HepG2 (cell line): ENCODE results near the gene FRMD4A. TPM values are rescaled to one million over a fixed set of nuclear protein-coding genes. Genes with fewer than 3 reads are reported as not detected.

Source experiments
- ATAC-seq: fragments of 200-7000 bp; cut with Tn5 transposase; 3 replicates; pipeline ENCODE4 v1.9.1; 2020; ENCODE audit warnings: mild to moderate bottlenecking, moderate library complexity
- BruUV-seq: library from RNA; stranded (reverse); fragments of 400-500 nt; replicated peaks from 2 replicates; lab custom pipeline; 2021; lab: Mats Ljungman, UMichigan
- CTCF ChIA-PET: fragments of 300-600 bp; formaldehyde crosslinking; extraction: SDS; loops from one replicate; lab custom pipeline; 2021; ENCODE audit warnings: low total read pairs, inconsistent platforms, low intra/inter-chr PET ratio; lab: Yijun Ruan, JAX
- POLR2A ChIA-PET: fragments of 350-600 bp; sonication (Branson Sonifier 250); formaldehyde crosslinking; loops from one replicate; lab custom pipeline; 2020; ENCODE audit warnings: antibody characterized with exemption, inconsistent platforms; lab: Yijun Ruan, JAX
- DNase-seq: peaks from one replicate; pipeline ENCODE4 v3.0.0-alpha.2; 2015; ENCODE audit warnings: low spot score
- FAIRE-seq: peaks from 3 replicates; lab custom pipeline; 2011; peaks lifted over from hg19 to GRCh38; lab: Jason Lieb, UNC
- H2AFZ ChIP-seq: one replicate; pipeline ENCODE4 v1.6.1; 2011; ENCODE audit warnings: low read length, inconsistent platforms
- H3K27ac ChIP-seq: fragments of 300-600 bp; 3 replicates; pipeline ENCODE4 v1.8.0; 2011; ENCODE audit warnings: mixed run types, mild to moderate bottlenecking, mixed read lengths, low read length, inconsistent platforms; ENCODE audit not compliant: insufficient read depth; ENCODE audit errors: extremely low read length
- H3K27me3 ChIP-seq, 2 experiments: fragments of 200-600 bp in 1 of 2; 2 replicates in 1 of 2; 3 replicates in 1 of 2; pipeline versions ENCODE4 v1.6.0 to v1.8.0; 2011; ENCODE audit warnings: low read length in 2 of 2, mild to moderate bottlenecking in 2 of 2, moderate library complexity in 2 of 2, inconsistent platforms in 1 of 2; ENCODE audit not compliant: insufficient read depth in 2 of 2, control insufficient read depth in 1 of 2
- H3K36me3 ChIP-seq, 2 experiments: fragments of 200-600 bp in 1 of 2; replicated peaks in 1 of 2; 2 replicates in 1 of 2; 3 replicates in 1 of 2; pipeline versions ENCODE4 v1.5.1 to v1.8.0; 2011; ENCODE audit warnings: low read length in 2 of 2, inconsistent platforms in 1 of 2; ENCODE audit not compliant: insufficient read depth in 2 of 2, control insufficient read depth in 1 of 2
- H3K4me1 ChIP-seq: 2 replicates; pipeline ENCODE4 v1.5.1; 2012; ENCODE audit warnings: low read length, inconsistent platforms; ENCODE audit not compliant: insufficient read depth
- H3K4me2 ChIP-seq: 2 replicates; pipeline ENCODE4 v1.6.0; 2011; ENCODE audit warnings: low read depth, low read length, inconsistent platforms
- H3K4me3 ChIP-seq, 3 experiments: fragments of 200-600 bp in 1 of 3; sonication (generic), shearing (Covaris generic) in 1 of 3; replicated peaks in 1 of 3; 2 replicates each; pipeline ENCODE4 v1.5.1; 2011 to 2016; ENCODE audit warnings: low read length in 3 of 3, inconsistent platforms in 2 of 3, low read depth in 2 of 3, mild to moderate bottlenecking in 2 of 3, control low read depth in 1 of 3, mixed read lengths in 1 of 3; ENCODE audit not compliant: insufficient read depth in 1 of 3
- H3K79me2 ChIP-seq: one replicate; pipeline ENCODE4 v1.6.1; 2011; ENCODE audit warnings: low read length, inconsistent platforms; ENCODE audit not compliant: insufficient read depth
- H3K9ac ChIP-seq: 2 replicates; pipeline ENCODE4 v1.6.0; 2011; ENCODE audit warnings: mild to moderate bottlenecking, low read depth, low read length, inconsistent platforms; ENCODE audit not compliant: insufficient read depth
- H3K9me3 ChIP-seq: 2 replicates; pipeline ENCODE4 v1.5.1; 2012; ENCODE audit warnings: mild to moderate bottlenecking, low read length
- H4K20me1 ChIP-seq: 2 replicates; pipeline ENCODE4 v1.6.0; 2011; ENCODE audit warnings: inconsistent platforms, mild to moderate bottlenecking, low read length, moderate library complexity; ENCODE audit not compliant: insufficient read depth
- ATF3 ChIP-seq: sonication (generic); formaldehyde crosslinking; IDR thresholded peaks from 2 replicates; pipeline ENCODE4 v1.4.0; 2020; ENCODE audit warnings: missing genetic modification reagents
- FOXP4 ChIP-seq: sonication (generic); formaldehyde crosslinking; IDR thresholded peaks from 2 replicates; pipeline ENCODE4 v1.4.0; 2020; ENCODE audit warnings: missing genetic modification reagents
- PHF8 ChIP-seq: sonication (generic); formaldehyde crosslinking; IDR thresholded peaks from 2 replicates; pipeline ENCODE4 v1.5.0; 2020; ENCODE audit warnings: missing genetic modification reagents
- SNAI1 ChIP-seq: sonication (generic); formaldehyde crosslinking; IDR thresholded peaks from 2 replicates; pipeline ENCODE4 v1.5.0; 2020; ENCODE audit warnings: mild to moderate bottlenecking, missing genetic modification reagents, borderline replicate concordance
- TRAFD1 ChIP-seq: sonication (generic); formaldehyde crosslinking; IDR thresholded peaks from 2 replicates; pipeline ENCODE4 v1.5.1; 2020; ENCODE audit warnings: missing genetic modification reagents, mild to moderate bottlenecking, borderline replicate concordance
- USF2 ChIP-seq, 2 experiments: sonication (generic) in 1 of 2; formaldehyde crosslinking in 1 of 2; IDR thresholded peaks; 2 replicates each; pipeline versions ENCODE4 v1.5.1 to v1.6.1; 2011 to 2020; ENCODE audit warnings: borderline replicate concordance in 1 of 2, low read depth in 1 of 2, low read length in 1 of 2, mild to moderate bottlenecking in 1 of 2, missing genetic modification reagents in 1 of 2, moderate library complexity in 1 of 2
- ZBTB10 ChIP-seq: sonication (generic); formaldehyde crosslinking; IDR thresholded peaks from 2 replicates; pipeline ENCODE4 v1.4.0; 2020; ENCODE audit warnings: missing genetic modification reagents, borderline replicate concordance
- ZNF281 ChIP-seq: sonication (generic); formaldehyde crosslinking; IDR thresholded peaks from 2 replicates; pipeline ENCODE4 v1.4.0; 2020; ENCODE audit warnings: missing genetic modification reagents, borderline replicate concordance
- ZNF335 ChIP-seq: sonication (generic); formaldehyde crosslinking; IDR thresholded peaks from 2 replicates; pipeline ENCODE4 v1.4.0; 2020; ENCODE audit warnings: missing genetic modification reagents
- ZNF674 ChIP-seq: sonication (generic); formaldehyde crosslinking; IDR thresholded peaks from 2 replicates; pipeline ENCODE4 v1.5.0; 2020; ENCODE audit warnings: low read depth, mild to moderate bottlenecking, missing genetic modification reagents
- ZSCAN21 ChIP-seq: sonication (generic); formaldehyde crosslinking; IDR thresholded peaks from 2 replicates; pipeline ENCODE4 v1.8.0; 2022; ENCODE audit warnings: mild to moderate bottlenecking, missing genetic modification reagents, moderate library complexity, borderline replicate concordance
- WGBS: methylation state at CpG from one replicate; pipeline ENCODE4 v1.1.6; 2017; ENCODE audit warnings: low lambda C conversion rate; 5-methylcytosine and 5-hydroxymethylcytosine counted together
- in situ Hi-C: cut with HindIII; loops from 2 replicates; pipeline ENCODE4 v1.10.0; 2017; ENCODE audit warnings: low pct_unique_long_range_greater_than_20kb; ENCODE audit not compliant: extremely low pct_ligation_motif_present
- intact Hi-C: fragments of 100-400 bp; cut with micrococcal nuclease; formaldehyde crosslinking; loops from one replicate; pipeline ENCODE4 v1.10.0; 2022; ENCODE audit not compliant: unreplicated experiment
- polyA plus RNA-seq, 8 experiments: library from polyadenylated mRNA; depleted of rRNA in 3 of 8; stranded (reverse) in 7 of 8; unstranded in 1 of 8; fragments of >200 nt; fragmentation: Illumina TruSeq in 4 of 8; extraction: Trizol in 4 of 8; gene quantifications; 2 replicates each; pipeline versions ENCODE4 v1.2.1 to v1.2.3, GENCODE V29; 2011 to 2016; ENCODE audit warnings: low read depth in 4 of 8, missing spikeins in 1 of 8, mixed read lengths in 1 of 8; ENCODE audit not compliant: insufficient read depth in 1 of 8
- total RNA-seq, 5 experiments: library from RNA; depleted of rRNA; stranded (reverse); fragments of >200 nt; fragmentation: Illumina TruSeq; extraction: Trizol; gene quantifications; 2 replicates each; pipeline ENCODE4 v1.2.3, GENCODE V29; 2016; ENCODE audit warnings: low read depth in 1 of 5

The FRMD4A gene
- total and polyA plus RNA-seq, 2 of the 13 experiments (the other 11 are each of a cell fraction or from before 2014, with no cell fraction given), result 0.09 to 0.26 TPM

- FAIRE-seq (no peak), DNase-seq (no peak), ATAC-seq (no peak)
- Histone ChIP-seq H2AFZ (no peak overlapping the region), H3K27me3 (peaks cover 1 to 42% of the 10 kb centered on the region in 2 experiments; a peak in 4 of 5 replicates), H3K9me3 (no peaks in the 10 kb centered on the region), H3K36me3 (no peaks in the 10 kb centered on the region), H4K20me1 (no peaks in the 10 kb centered on the region), H3K4me3 (no peak overlapping the region), H3K79me2 (no peaks in the 10 kb centered on the region), H3K4me1 (no peaks in the 10 kb centered on the region), H3K9ac (no peak overlapping the region), H3K4me2 (no peak overlapping the region), H3K27ac (no peak overlapping the region)
- 22% methylated on average over 7 of the region's 13 CpGs for WGBS
- intact Hi-C loops (loop anchor here (10.0 kb wide), 1 partner anchor 135 kb away; no protein-coding TSS in a partner anchor), in situ Hi-C loops (no loop called here)
- POLR2A ChIA-PET, result no interaction called here
- CTCF ChIA-PET, result no interaction called here
- no TSS peak for BruUV-seq
- TF ChIP-seq ZNF335 (CRISPR knock-in tag) (no peak), ZNF281 (no peak), FOXP4 (no peak), TRAFD1 (CRISPR knock-in tag) (no peak), PHF8 (CRISPR knock-in tag) (no peak), ATF3 (CRISPR knock-in tag) (no peak), ZNF674 (CRISPR knock-in tag) (no peak), USF2 (IDR thresholded peaks at IDR 0.05; ENCODE audit: low read depth, low read length) (no peak), USF2 (CRISPR knock-in tag; IDR thresholded peaks at IDR 0.05; ENCODE audit: borderline replicate concordance) (no peak), ZBTB10 (CRISPR knock-in tag) (no peak), ZSCAN21 (CRISPR knock-in tag) (no peak), SNAI1 (CRISPR knock-in tag) (no peak)
Measured at GRCh38 chr10:14329746-14330173, 964 bp downstream of the FRMD4A start.
